ENCODE results near the gene INAFM2. TPM values are rescaled to one million over a fixed set of nuclear protein-coding genes. Genes with fewer than 3 reads are reported as not detected.

INAFM2 gene
- total and polyA plus RNA-seq, 8 donors, result 20.5 to 37.1 (median 23.7) TPM

- H3K27me3 ChIP-seq, result peaks cover 17 to 51% of the 10 kb centered on the region in 2 donors
- TF ChIP-seq, protein P1, sequence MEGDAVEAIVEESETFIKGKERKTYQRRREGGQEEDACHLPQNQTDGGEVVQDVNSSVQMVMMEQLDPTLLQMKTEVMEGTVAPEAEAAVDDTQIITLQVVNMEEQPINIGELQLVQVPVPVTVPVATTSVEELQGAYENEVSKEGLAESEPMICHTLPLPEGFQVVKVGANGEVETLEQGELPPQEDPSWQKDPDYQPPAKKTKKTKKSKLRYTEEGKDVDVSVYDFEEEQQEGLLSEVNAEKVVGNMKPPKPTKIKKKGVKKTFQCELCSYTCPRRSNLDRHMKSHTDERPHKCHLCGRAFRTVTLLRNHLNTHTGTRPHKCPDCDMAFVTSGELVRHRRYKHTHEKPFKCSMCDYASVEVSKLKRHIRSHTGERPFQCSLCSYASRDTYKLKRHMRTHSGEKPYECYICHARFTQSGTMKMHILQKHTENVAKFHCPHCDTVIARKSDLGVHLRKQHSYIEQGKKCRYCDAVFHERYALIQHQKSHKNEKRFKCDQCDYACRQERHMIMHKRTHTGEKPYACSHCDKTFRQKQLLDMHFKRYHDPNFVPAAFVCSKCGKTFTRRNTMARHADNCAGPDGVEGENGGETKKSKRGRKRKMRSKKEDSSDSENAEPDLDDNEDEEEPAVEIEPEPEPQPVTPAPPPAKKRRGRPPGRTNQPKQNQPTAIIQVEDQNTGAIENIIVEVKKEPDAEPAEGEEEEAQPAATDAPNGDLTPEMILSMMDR (IDR thresholded peaks at IDR 0.05), result no peak
These were observed 36.0 kb upstream of the INAFM2 start for GRCh38 chr15:40287505-40287904.

DNA sequence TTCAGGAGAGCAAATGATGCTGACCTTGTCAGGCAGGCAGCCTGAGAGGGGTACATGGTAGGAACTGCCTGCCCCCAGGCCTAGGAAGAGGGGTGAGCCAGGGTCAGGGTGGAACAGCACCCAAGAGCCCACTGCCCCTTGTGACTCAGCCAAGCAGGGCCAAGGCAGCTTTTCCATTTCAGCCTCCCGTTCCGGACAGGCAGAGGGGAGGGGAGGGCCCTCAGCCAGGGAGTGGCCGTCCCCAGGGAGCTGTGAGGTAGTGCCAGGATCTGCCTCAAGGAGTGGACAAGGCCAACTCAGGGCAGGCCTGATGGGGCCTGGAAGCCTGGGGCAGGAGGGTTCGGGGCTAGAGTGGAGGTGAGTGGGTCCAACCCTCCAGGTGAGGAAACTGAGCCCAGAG is 35.5 kb upstream of the INAFM2 start:
- H3K9me3 ChIP-seq, result no peaks in the 10 kb centered on the region
- no peak for ATAC-seq
- peak in 1 of 4 donors; percentile 41 for DNase-seq
- H3K27ac ChIP-seq, result no peak overlapping the region
- no peak overlapping the region for H3K4me3 ChIP-seq
- H3K27me3 ChIP-seq, result peaks cover 12 to 46% of the 10 kb centered on the region in 2 donors
- H3K36me3 ChIP-seq, result peaks cover 0 to 64% of the 10 kb centered on the region in 2 donors
- TF ChIP-seq, protein P1 (IDR thresholded peaks at IDR 0.05), result no peak
- H3K4me1 ChIP-seq, result peaks cover 5 to 34% of the 10 kb centered on the region in 2 donors
- intact Hi-C loops (cut with DNase I), result loop anchor here in 1 of 2 donors (10.0 kb wide), 1 partner anchor 137 kb away; no protein-coding TSS in a partner anchor

More at GRCh38 chr15:40287505-40287904, 36.0 kb upstream of the INAFM2 start:
- Histone ChIP-seq H3K9me3 (no peaks in the 10 kb centered on the region), H3K36me3 (peaks cover 0 to 59% of the 10 kb centered on the region in 2 donors), H3K4me3 (no peak overlapping the region), H3K27ac (no peak overlapping the region), H3K4me1 (peaks cover 10 to 39% of the 10 kb centered on the region in 2 donors)
- intact Hi-C loops (cut with DNase I), result loop anchor here in 1 of 2 donors (10.0 kb wide), 1 partner anchor 137 kb away; no protein-coding TSS in a partner anchor
- DNase-seq (no peak), ATAC-seq (no peak)

DNA sequence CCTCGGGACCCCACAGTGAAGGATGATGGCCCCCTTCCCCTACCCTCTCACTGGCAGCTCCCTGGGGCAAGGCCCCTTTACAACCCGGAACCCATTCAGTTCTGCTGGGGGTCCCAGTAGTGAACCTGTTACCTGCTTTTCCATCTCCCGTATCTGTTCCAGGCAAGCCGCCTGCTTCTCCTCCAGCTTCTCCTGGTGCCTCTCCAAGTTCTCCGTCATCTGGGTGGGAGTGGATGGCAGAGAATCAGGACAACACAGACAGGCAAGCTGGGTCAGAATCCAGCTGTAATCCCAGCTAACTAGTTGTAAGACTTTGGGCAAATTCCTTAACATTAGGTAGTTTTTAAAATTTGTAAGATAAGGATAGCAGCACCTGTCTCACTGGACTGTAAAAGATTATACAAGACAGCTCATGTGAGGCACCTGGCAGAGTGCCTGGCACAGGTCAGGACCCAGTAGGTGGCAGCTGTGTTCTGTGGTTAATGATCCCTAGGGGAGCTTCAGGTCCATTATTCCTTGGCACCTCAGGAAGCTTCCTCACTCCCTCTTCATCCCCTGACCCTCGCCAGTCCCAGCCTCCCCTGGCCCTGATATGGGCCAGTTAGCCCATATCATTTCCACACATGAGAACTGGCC is 34.2 kb upstream of the INAFM2 start:
- Histone ChIP-seq H3K4me1 (peaks cover 0 to 25% of the 10 kb centered on the region in 2 donors), H3K27ac (no peak overlapping the region), H3K9me3 (no peaks in the 10 kb centered on the region), H3K36me3 (peaks cover 0 to 76% of the 10 kb centered on the region in 2 donors), H3K27me3 (peaks cover 0 to 34% of the 10 kb centered on the region in 2 donors), H3K4me3 (no peak overlapping the region)
- TF ChIP-seq, protein P1 (IDR thresholded peaks at IDR 0.05), result no peak
- intact Hi-C loops (cut with DNase I), result loop anchor here in 1 of 2 donors (10.0 kb wide), 1 partner anchor 136 kb away; no protein-coding TSS in a partner anchor
- DNase-seq (peak in 1 of 4 donors; percentile 27), ATAC-seq (no peak)

DNA sequence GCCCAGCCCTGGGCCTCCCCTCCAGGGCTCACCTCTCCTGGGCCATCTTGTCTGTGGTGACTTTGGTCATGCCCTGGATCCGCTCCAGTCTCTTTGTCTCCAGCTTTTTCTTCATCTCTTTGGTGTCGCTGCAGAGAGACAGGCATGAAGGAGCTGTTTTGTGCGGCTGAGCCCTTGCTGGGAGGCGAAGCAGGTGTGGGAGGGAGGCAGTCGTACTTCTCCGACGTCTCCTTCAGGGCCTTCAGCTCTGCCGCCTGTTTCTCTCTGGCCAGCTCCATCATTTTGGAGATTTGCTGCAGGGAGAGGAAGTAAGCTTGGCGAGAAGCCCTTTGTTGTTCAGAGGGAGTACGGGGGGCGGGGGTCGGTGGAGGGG is 33.0 kb upstream of the INAFM2 start:
- intact Hi-C loops (cut with DNase I), result no loop called here
- no peak overlapping the region for H3K27ac ChIP-seq

More for the DNA sequence above, 33.0 kb upstream of the INAFM2 start:
- TF ChIP-seq, protein P1 (IDR thresholded peaks at IDR 0.05), result no peak
- Histone ChIP-seq H3K36me3 (peaks cover 0 to 89% of the 10 kb centered on the region in 2 donors), H3K9me3 (no peaks in the 10 kb centered on the region), H3K4me3 (no peak overlapping the region), H3K4me1 (peaks cover 0 to 18% of the 10 kb centered on the region in 2 donors), H3K27me3 (peaks cover 0 to 27% of the 10 kb centered on the region in 2 donors)
- DNase-seq (peak in 1 of 4 donors; percentile 27), ATAC-seq (no peak)
